ENCODE data around the gene PLS3.

DNA sequence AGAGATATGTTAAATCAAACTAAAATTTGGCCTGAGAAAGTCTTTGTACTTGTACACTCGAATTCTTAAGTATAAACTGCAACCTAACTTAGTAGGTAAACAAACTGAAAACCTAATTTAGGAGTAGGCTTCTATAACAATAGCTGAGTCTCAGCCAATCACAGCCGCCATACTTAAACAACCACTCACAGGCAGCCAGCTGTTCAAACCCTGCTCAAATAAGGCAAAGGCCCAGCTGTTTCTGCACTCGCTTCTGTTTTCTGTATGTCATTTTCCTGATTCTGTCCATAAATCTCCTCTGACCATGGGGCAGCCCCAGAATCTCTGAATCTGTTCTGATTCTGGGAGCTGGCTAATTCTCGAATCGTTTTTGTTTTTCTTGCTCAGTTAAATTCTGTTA, 7.8 kb upstream of the PLS3 start:
- TF ChIP-seq, protein P1, sequence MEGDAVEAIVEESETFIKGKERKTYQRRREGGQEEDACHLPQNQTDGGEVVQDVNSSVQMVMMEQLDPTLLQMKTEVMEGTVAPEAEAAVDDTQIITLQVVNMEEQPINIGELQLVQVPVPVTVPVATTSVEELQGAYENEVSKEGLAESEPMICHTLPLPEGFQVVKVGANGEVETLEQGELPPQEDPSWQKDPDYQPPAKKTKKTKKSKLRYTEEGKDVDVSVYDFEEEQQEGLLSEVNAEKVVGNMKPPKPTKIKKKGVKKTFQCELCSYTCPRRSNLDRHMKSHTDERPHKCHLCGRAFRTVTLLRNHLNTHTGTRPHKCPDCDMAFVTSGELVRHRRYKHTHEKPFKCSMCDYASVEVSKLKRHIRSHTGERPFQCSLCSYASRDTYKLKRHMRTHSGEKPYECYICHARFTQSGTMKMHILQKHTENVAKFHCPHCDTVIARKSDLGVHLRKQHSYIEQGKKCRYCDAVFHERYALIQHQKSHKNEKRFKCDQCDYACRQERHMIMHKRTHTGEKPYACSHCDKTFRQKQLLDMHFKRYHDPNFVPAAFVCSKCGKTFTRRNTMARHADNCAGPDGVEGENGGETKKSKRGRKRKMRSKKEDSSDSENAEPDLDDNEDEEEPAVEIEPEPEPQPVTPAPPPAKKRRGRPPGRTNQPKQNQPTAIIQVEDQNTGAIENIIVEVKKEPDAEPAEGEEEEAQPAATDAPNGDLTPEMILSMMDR (conservative IDR thresholded peaks at IDR 0.05; ENCODE audit: low read depth, low read length), result no peak
- no peak for TF ChIP-seq EZH2 (IDR thresholded peaks at IDR 0.05; ENCODE audit: borderline replicate concordance, low read depth, low read length, poor library complexity, severe bottlenecking)

Data from A673 (cell line).